HCT116 (cell line): Measurements from ENCODE around the gene MTMR1. TPM values are rescaled to one million over a fixed set of nuclear protein-coding genes. Genes with fewer than 3 reads are reported as not detected.

Source experiments
- ATAC-seq: fragments of 200-7000 bp; cut with Tn5 transposase; 2 replicates; pipeline ENCODE4 v1.9.1; 2020; ENCODE audit warnings: mild to moderate bottlenecking, moderate library complexity
- BruUV-seq: library from RNA; stranded (reverse); fragments of 400-500 nt; replicated peaks from 2 replicates; lab custom pipeline; 2021; lab: Mats Ljungman, UMichigan
- CTCF ChIA-PET: fragments of 300-600 bp; sonication (Branson Sonifier 250); formaldehyde crosslinking; loops from one replicate; lab custom pipeline; 2021; ENCODE audit warnings: antibody characterized with exemption; lab: Charles Lee
- POLR2A ChIA-PET: fragments of 300-600, 350-600 bp; sonication (Branson Sonifier 250); formaldehyde crosslinking; loops from one replicate; lab custom pipeline; 2021; ENCODE audit warnings: antibody characterized with exemption; lab: Charles Lee
- RAD21 ChIA-PET, 2 experiments: fragments of 300-600 bp; sonication (Branson Sonifier 250); formaldehyde crosslinking; loops; one replicate each; lab custom pipeline; 2023; ENCODE audit warnings: low total read pairs in 2 of 2; ENCODE audit not compliant: uncharacterized antibody in 2 of 2, unreplicated experiment in 2 of 2, low non-redundant PET in 1 of 2; lab: Charles Lee
- DNase-seq: peaks from one replicate; pipeline ENCODE4 v3.0.0-alpha.2; 2010; ENCODE audit warnings: low read depth, low spot score
- H2AFZ ChIP-seq: fragments of 200-600 bp; shearing (Covaris generic), sonication (generic); 2 replicates; pipeline ENCODE4 v1.6.1; 2017; ENCODE audit warnings: low read depth, mixed run types, mixed read lengths, antibody characterized with exemption, low read length; ENCODE audit not compliant: poor library complexity, severe bottlenecking
- H3K27ac ChIP-seq: 2 replicates; pipeline ENCODE4 v1.5.1; 2012; ENCODE audit warnings: low read depth, low read length
- H3K27me3 ChIP-seq: fragments of 200-600 bp; sonication (generic); 2 replicates; pipeline ENCODE4 v1.6.1; 2016; ENCODE audit warnings: mixed run types, low read length, mixed read lengths; ENCODE audit not compliant: insufficient read depth
- H3K36me3 ChIP-seq, 2 experiments: fragments of 200-500 bp in 1 of 2; fragments of 200-600 bp in 1 of 2; sonication (Bioruptor generic) in 1 of 2; sonication (generic) in 1 of 2; 2 replicates each; pipeline versions ENCODE4 v1.5.1 to v1.6.1; 2014 to 2016; ENCODE audit warnings: low read length in 2 of 2, inconsistent platforms in 1 of 2, mixed read lengths in 1 of 2, mixed run types in 1 of 2; ENCODE audit not compliant: insufficient read depth in 2 of 2, control insufficient read depth in 1 of 2
- H3K4me1 ChIP-seq, 2 experiments: fragments of 200-600 bp in 1 of 2; sonication (generic) in 1 of 2; 2 replicates each; pipeline versions ENCODE4 v1.5.1 to v1.6.1; 2012 to 2017; ENCODE audit warnings: low read length in 2 of 2, inconsistent platforms in 1 of 2, mild to moderate bottlenecking in 1 of 2, mixed read lengths in 1 of 2, mixed run types in 1 of 2, moderate library complexity in 1 of 2; ENCODE audit not compliant: insufficient read depth in 2 of 2, control insufficient read depth in 1 of 2
- H3K4me2 ChIP-seq: fragments of 200-600 bp; sonication (generic); 2 replicates; pipeline ENCODE4 v1.6.1; 2017; ENCODE audit warnings: mixed run types, low read length, mixed read lengths
- H3K4me3 ChIP-seq, 2 experiments: fragments of 200-600 bp in 1 of 2; sonication (generic) in 1 of 2; replicated peaks in 1 of 2; 2 replicates each; pipeline ENCODE4 v1.5.1; 2011 to 2016; ENCODE audit warnings: low read length in 2 of 2, control low read depth in 1 of 2, low read depth in 1 of 2, mild to moderate bottlenecking in 1 of 2, mixed read lengths in 1 of 2, mixed run types in 1 of 2
- H3K79me2 ChIP-seq: fragments of 200-600 bp; sonication (generic); 2 replicates; pipeline ENCODE4 v1.6.1; 2017; ENCODE audit warnings: mild to moderate bottlenecking, mixed run types, low read length, moderate library complexity, mixed read lengths; ENCODE audit not compliant: insufficient read depth
- H3K9ac ChIP-seq: fragments of 200-600 bp; sonication (generic); 2 replicates; pipeline ENCODE4 v1.6.1; 2016; ENCODE audit warnings: low read length, mixed read lengths
- H3K9me2 ChIP-seq: fragments of 200-600 bp; sonication (generic), shearing (Covaris generic); 2 replicates; pipeline ENCODE4 v1.6.1; 2017; ENCODE audit warnings: mixed run types, mild to moderate bottlenecking, moderate library complexity; ENCODE audit not compliant: insufficient read depth
- H3K9me3 ChIP-seq, 2 experiments: fragments of 200-500 bp in 1 of 2; fragments of 200-600 bp in 1 of 2; sonication (Bioruptor generic) in 1 of 2; sonication (generic) in 1 of 2; 2 replicates each; pipeline ENCODE4 v1.6.1; 2014 to 2017; ENCODE audit warnings: low read length in 2 of 2, mixed read lengths in 2 of 2, inconsistent platforms in 1 of 2, low read depth in 1 of 2, mild to moderate bottlenecking in 1 of 2, mixed run types in 1 of 2, moderate library complexity in 1 of 2; ENCODE audit not compliant: control insufficient read depth in 1 of 2, insufficient read depth in 1 of 2
- H4K20me1 ChIP-seq: fragments of 200-600 bp; sonication (generic), shearing (Covaris generic); 2 replicates; pipeline ENCODE4 v1.6.1; 2017; ENCODE audit warnings: mixed run types, mild to moderate bottlenecking, moderate library complexity; ENCODE audit not compliant: insufficient read depth
- EGR1 ChIP-seq: IDR thresholded peaks from 2 replicates; pipeline ENCODE4 v1.6.1; 2012; ENCODE audit warnings: low read depth
- ELF1 ChIP-seq: IDR thresholded peaks from 2 replicates; pipeline ENCODE4 v1.6.1; 2012; ENCODE audit warnings: low read depth, borderline replicate concordance
- EZH2 ChIP-seq: fragments of 200-600 bp; sonication (generic); IDR thresholded peaks from 2 replicates; pipeline ENCODE4 v1.6.1; 2017; ENCODE audit warnings: antibody characterized with exemption, mixed run types
- EZH2phosphoT487 ChIP-seq: fragments of 200-600 bp; IDR thresholded peaks from 2 replicates; pipeline ENCODE4 v1.6.1; 2018; ENCODE audit warnings: antibody characterized with exemption, borderline replicate concordance
- FOSL1 ChIP-seq: IDR thresholded peaks from 2 replicates; pipeline ENCODE4 v1.6.1; 2012; ENCODE audit warnings: low read depth
- JUND ChIP-seq: IDR thresholded peaks from 2 replicates; pipeline ENCODE4 v1.6.1; 2012
- POLR2A ChIP-seq: IDR thresholded peaks from 2 replicates; pipeline ENCODE4 v1.7.0; 2011; ENCODE audit warnings: borderline replicate concordance; ENCODE audit not compliant: insufficient read depth, insufficient read length; ENCODE audit errors: extremely low read depth
- POLR2AphosphoS5 ChIP-seq: IDR thresholded peaks from 2 replicates; pipeline ENCODE4 v1.6.1; 2011; ENCODE audit warnings: mild to moderate bottlenecking, low read depth, low read length, moderate library complexity
- RAD21 ChIP-seq: IDR thresholded peaks from 2 replicates; pipeline ENCODE4 v1.6.1; 2012; ENCODE audit warnings: low read depth, mild to moderate bottlenecking
- SIN3A ChIP-seq: IDR thresholded peaks from 2 replicates; pipeline ENCODE4 v1.6.1; 2012; ENCODE audit warnings: low read depth
- SP1 ChIP-seq: IDR thresholded peaks from 2 replicates; pipeline ENCODE4 v1.6.1; 2012; ENCODE audit warnings: low read depth
- SRF ChIP-seq: IDR thresholded peaks from 2 replicates; pipeline ENCODE4 v1.6.1; 2012; ENCODE audit warnings: low read depth
- YY1 ChIP-seq: IDR thresholded peaks from 2 replicates; pipeline ENCODE4 v1.6.1; 2011; ENCODE audit warnings: low read length, low read depth, moderate library complexity, mild to moderate bottlenecking; ENCODE audit not compliant: insufficient replicate concordance; ENCODE audit errors: extremely low read depth
- ZFX ChIP-seq: fragments of 450-650 bp; IDR thresholded peaks from 2 replicates; pipeline ENCODE4 v1.6.1; 2017
- ZNF274 ChIP-seq: fragments of 200-500 bp; sonication (Bioruptor generic); IDR thresholded peaks from 2 replicates; pipeline ENCODE4 v1.6.1; 2014; ENCODE audit warnings: mild to moderate bottlenecking, low read depth, low read length, inconsistent platforms
- intact Hi-C: fragments of 100-400 bp; cut with micrococcal nuclease; formaldehyde crosslinking; loops from 2 replicates; pipeline ENCODE4 v1.10.0; 2022
- total RNA-seq: library from RNA; stranded (reverse); gene quantifications from one replicate; pipeline ENCODE4 v1.2.1, GENCODE V29; 2021; ENCODE audit not compliant: unreplicated experiment
- TF ChIP-seq, protein P1 (sequence below): IDR thresholded peaks from 2 replicates; pipeline ENCODE4 v1.6.1; 2011; ENCODE audit warnings: mild to moderate bottlenecking, low read length, moderate library complexity; ENCODE audit not compliant: insufficient replicate concordance; ENCODE audit errors: extremely low read depth
- TF ChIP-seq, protein P2 (sequence below): IDR thresholded peaks from 2 replicates; pipeline ENCODE4 v1.6.1; 2012
- TF ChIP-seq, protein P3 (sequence below), 3 experiments: fragments of 200-600 bp in 1 of 3; sonication (generic) in 1 of 3; IDR thresholded peaks in 2 of 3; conservative IDR thresholded peaks in 1 of 3; 2 replicates each; pipeline ENCODE4 v1.5.1; 2012 to 2017; ENCODE audit warnings: low read depth in 2 of 3, low read length in 2 of 3, antibody characterized with exemption in 1 of 3, borderline replicate concordance in 1 of 3, control low read depth in 1 of 3, mild to moderate bottlenecking in 1 of 3, mixed read lengths in 1 of 3, mixed run types in 1 of 3, moderate library complexity in 1 of 3; ENCODE audit not compliant: insufficient read depth in 1 of 3

Gene MTMR1
- total RNA-seq, 1 experiment from 2014 or later, result 20.0 TPM

DNA sequence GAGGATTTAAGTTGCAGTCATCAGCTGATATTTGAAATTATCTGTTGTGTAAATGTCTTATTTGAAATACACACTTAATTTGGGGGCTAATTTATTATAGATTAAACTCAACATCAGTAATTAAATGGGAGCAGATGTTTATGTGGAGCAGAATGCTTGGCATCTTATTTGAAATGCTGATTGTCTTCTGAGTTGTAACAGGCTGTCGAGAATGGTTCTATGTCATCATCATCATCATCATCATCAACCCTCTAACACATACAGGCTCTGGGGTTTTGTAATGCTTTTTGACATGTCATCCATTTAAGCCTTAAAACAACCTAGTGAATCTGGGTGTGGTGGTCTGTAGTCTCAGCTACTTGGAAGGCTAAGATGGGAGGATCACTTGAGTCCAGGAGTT, 8.2 kb downstream of the MTMR1 start:
- BruUV-seq, result no TSS peak
- DNase-seq (no peak), ATAC-seq (no peak)
- Histone ChIP-seq H3K9me2 (no peaks in the 10 kb centered on the region), H3K36me3 (no peaks in the 10 kb centered on the region), H3K79me2 (peaks cover 19% of the 10 kb centered on the region), H3K27me3 (no peaks in the 10 kb centered on the region), H3K4me3 (no peak overlapping the region), H3K9me3 (no peaks in the 10 kb centered on the region), H2AFZ (no peak overlapping the region), H3K27ac (no peak overlapping the region), H3K9ac (no peak overlapping the region), H3K4me2 (no peak overlapping the region), H4K20me1 (no peaks in the 10 kb centered on the region), H3K4me1 (no peaks in the 10 kb centered on the region)
- intact Hi-C loops, result no loop called here
- POLR2A ChIA-PET, result no interaction called here
- RAD21 ChIA-PET, result no interaction called here
- CTCF ChIA-PET, result no interaction called here
- TF ChIP-seq EZH2 (no peak), JUND (no peak)

DNA sequence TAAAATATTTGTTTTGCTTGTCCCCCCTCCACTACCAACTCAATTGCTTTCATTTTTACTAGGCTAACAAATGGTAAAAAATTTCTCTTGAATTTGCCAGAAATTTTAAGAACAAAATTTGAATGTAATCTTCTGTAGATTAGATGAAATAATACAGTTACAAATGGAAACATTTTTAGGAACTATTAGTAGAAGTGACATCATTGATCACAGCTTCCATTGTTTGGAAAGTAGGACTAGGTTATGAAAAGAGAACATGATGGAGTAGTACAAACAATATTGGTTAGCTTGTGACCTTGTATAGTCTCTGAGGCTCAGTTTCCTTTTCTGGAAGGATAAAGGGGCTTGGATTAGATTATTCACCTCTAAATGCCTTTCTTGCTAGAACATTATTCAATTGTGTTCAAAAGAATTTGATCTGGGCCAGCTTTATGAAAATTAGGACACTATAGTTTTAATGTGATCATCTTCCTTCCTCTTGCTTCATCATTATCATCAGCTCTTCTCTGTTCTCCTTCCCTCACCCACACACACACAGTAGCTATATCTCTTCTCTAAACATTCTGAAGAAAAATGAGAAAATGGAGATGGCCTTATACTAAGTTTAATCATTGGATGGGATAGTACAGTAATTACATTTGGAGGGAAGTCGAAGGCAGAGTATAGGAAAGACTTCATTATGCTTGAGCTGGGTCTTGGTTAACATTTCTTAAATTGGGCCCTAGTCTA, 9.9 kb downstream of the MTMR1 start:
- H3K4me1 ChIP-seq, result no peaks in the 10 kb centered on the region
- H3K36me3 ChIP-seq, result no peaks in the 10 kb centered on the region
- ChIA-PET POLR2A (interaction anchor here (1.1 kb wide), 1 partner anchor 9 kb away, joined by 3 read pairs; no protein-coding TSS in a partner anchor), CTCF (no interaction called here), RAD21 (no interaction called here)
- no peak overlapping the region for H3K4me2 ChIP-seq
- H3K79me2 ChIP-seq, result peaks cover 10% of the 10 kb centered on the region; the same call in 1 of the 2 replicates
- ATAC-seq, result no peak
- no peak overlapping the region for H3K9ac ChIP-seq
- H3K4me3 ChIP-seq, result no peak overlapping the region
- H4K20me1 ChIP-seq, result no peaks in the 10 kb centered on the region
- BruUV-seq, result no TSS peak
- no peaks in the 10 kb centered on the region for H3K9me3 ChIP-seq
- no peak overlapping the region for H2AFZ ChIP-seq
- no peaks in the 10 kb centered on the region for H3K9me2 ChIP-seq
- no peak for DNase-seq
- no peak overlapping the region for H3K27ac ChIP-seq
- intact Hi-C loops, result no loop called here
- H3K27me3 ChIP-seq, result no peaks in the 10 kb centered on the region
- TF ChIP-seq RAD21 (no peak), SIN3A (no peak), ZFX (no peak), ELF1 (no peak), POLR2AphosphoS5 (no peak), ZNF274 (no peak), POLR2A (no peak), SRF (no peak), YY1 (no peak), EZH2phosphoT487 (no peak), EGR1 (no peak), FOSL1 (no peak), SP1 (no peak)
- TF ChIP-seq, protein P1, sequence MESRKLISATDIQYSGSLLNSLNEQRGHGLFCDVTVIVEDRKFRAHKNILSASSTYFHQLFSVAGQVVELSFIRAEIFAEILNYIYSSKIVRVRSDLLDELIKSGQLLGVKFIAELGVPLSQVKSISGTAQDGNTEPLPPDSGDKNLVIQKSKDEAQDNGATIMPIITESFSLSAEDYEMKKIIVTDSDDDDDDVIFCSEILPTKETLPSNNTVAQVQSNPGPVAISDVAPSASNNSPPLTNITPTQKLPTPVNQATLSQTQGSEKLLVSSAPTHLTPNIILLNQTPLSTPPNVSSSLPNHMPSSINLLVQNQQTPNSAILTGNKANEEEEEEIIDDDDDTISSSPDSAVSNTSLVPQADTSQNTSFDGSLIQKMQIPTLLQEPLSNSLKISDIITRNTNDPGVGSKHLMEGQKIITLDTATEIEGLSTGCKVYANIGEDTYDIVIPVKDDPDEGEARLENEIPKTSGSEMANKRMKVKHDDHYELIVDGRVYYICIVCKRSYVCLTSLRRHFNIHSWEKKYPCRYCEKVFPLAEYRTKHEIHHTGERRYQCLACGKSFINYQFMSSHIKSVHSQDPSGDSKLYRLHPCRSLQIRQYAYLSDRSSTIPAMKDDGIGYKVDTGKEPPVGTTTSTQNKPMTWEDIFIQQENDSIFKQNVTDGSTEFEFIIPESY, result no peak
- TF ChIP-seq, protein P2, sequence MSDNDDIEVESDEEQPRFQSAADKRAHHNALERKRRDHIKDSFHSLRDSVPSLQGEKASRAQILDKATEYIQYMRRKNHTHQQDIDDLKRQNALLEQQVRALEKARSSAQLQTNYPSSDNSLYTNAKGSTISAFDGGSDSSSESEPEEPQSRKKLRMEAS, result no peak
- TF ChIP-seq, protein P3, sequence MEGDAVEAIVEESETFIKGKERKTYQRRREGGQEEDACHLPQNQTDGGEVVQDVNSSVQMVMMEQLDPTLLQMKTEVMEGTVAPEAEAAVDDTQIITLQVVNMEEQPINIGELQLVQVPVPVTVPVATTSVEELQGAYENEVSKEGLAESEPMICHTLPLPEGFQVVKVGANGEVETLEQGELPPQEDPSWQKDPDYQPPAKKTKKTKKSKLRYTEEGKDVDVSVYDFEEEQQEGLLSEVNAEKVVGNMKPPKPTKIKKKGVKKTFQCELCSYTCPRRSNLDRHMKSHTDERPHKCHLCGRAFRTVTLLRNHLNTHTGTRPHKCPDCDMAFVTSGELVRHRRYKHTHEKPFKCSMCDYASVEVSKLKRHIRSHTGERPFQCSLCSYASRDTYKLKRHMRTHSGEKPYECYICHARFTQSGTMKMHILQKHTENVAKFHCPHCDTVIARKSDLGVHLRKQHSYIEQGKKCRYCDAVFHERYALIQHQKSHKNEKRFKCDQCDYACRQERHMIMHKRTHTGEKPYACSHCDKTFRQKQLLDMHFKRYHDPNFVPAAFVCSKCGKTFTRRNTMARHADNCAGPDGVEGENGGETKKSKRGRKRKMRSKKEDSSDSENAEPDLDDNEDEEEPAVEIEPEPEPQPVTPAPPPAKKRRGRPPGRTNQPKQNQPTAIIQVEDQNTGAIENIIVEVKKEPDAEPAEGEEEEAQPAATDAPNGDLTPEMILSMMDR (IDR thresholded peaks at IDR 0.05 in 2 of 3, conservative IDR thresholded peaks at IDR 0.05 in 1 of 3; ENCODE audit: borderline replicate concordance in 1 of 3, insufficient read depth in 1 of 3, low read depth in 2 of 3, low read length in 2 of 3), result no peak
